Psoas muscle (tissue), 8 donors: Measurements from ENCODE around the gene KCNIP3. TPM values are rescaled to one million over a fixed set of nuclear protein-coding genes. Genes with fewer than 3 reads are reported as not detected.

Source experiments
- ATAC-seq, 4 donors: fragments of 200-7000 bp; cut with Tn5 transposase; one replicate each; pipeline ENCODE4 v1.9.1; 2020; ENCODE audit warnings: moderate library complexity in 3 of 4, mild to moderate bottlenecking in 2 of 4
- DNase-seq, 2 donors: peaks; one replicate each; pipeline ENCODE4 v3.0.0-alpha.2; 2020
- H3K27ac ChIP-seq: fragments of 200-600 bp; one replicate; pipeline ENCODE4 v1.8.0; 2022
- H3K27me3 ChIP-seq, 3 donors: fragments of 200-600 bp in 1 of 3; one replicate each; pipeline versions ENCODE4 v1.6.1 to v1.8.0; 2013 to 2022; ENCODE audit warnings: low read length in 2 of 3, mild to moderate bottlenecking in 2 of 3, moderate library complexity in 1 of 3; ENCODE audit not compliant: insufficient read depth in 3 of 3
- H3K36me3 ChIP-seq, 2 donors: fragments of 200-600 bp in 1 of 2; one replicate each; pipeline versions ENCODE4 v1.6.1 to v1.8.0; 2013 to 2022; ENCODE audit warnings: low read depth in 1 of 2, mild to moderate bottlenecking in 1 of 2, moderate library complexity in 1 of 2; ENCODE audit not compliant: insufficient read depth in 1 of 2
- H3K4me1 ChIP-seq: fragments of 200-600 bp; one replicate; pipeline ENCODE4 v1.8.0; 2022
- H3K4me3 ChIP-seq: fragments of 200-600 bp; one replicate; pipeline ENCODE4 v1.8.0; 2022; ENCODE audit warnings: mild to moderate bottlenecking
- H3K9me3 ChIP-seq: fragments of 200-600 bp; one replicate; pipeline ENCODE4 v1.8.0; 2022
- CTCF ChIP-seq: fragments of 200-600 bp; IDR thresholded peaks from one replicate; pipeline ENCODE4 v1.8.0; 2022; ENCODE audit warnings: antibody characterized with exemption
- WGBS, 3 donors: extraction: QIAGEN DNeasy Blood & Tissue Kit; methylation state at CpG; one replicate each; pipeline versions ENCODE4 v1.1.6 to v1.1.7; 2013; 5-methylcytosine and 5-hydroxymethylcytosine counted together
- intact Hi-C, 2 donors: fragments of 100-400 bp; cut with DNase I; formaldehyde crosslinking; loops; one replicate each; pipeline versions ENCODE4 v1.11.0 to v1.14.2; 2022
- polyA plus RNA-seq, 3 donors: library from polyadenylated mRNA; stranded (reverse); fragments of 200-250 nt; gene quantifications; one replicate each; pipeline ENCODE4 v1.2.3, GENCODE V29; 2013
- total RNA-seq, 4 donors: library from RNA; stranded (reverse); fragmentation: NEBNext Ultra II Directional in 2 of 4; extraction: Animal tissue kit (Norgen Biotek cat#: 25700) in 2 of 4; gene quantifications; one replicate each; pipeline versions ENCODE4 v1.2.1 to v1.2.4, GENCODE V29; 2021 to 2023
- donor health status: healthy with polysubstance abuse.
- donor health status: DM: no; HTN: no; CAD: no; lungs with moderate emphysema.
- donor health status: Bipolar disorder and iron deficiency.
- donor health status: healthy.
- donor health status: DM: yes; HTN: yes; CAD: no.
- donor health status: DM: no; HTN: no; CAD: no.
- donor health status: DM: no; HTN: no; CAD: no.
- donor health status: DM: yes; HTN: yes; CAD: no.

Gene KCNIP3
- total and polyA plus RNA-seq, 7 donors: 0.93 to 2.0 (median 1.3) TPM

GRCh38 chr2:95270541-95271081 is 26.5 kb upstream of the KCNIP3 start:
- Histone ChIP-seq H3K27ac (no peak overlapping the region), H3K4me1 (no peaks in the 10 kb centered on the region), H3K4me3 (no peak overlapping the region), H3K9me3 (no peaks in the 10 kb centered on the region), H3K27me3 (peaks cover 0 to 1% (median 0%) of the 10 kb centered on the region in 3 donors), H3K36me3 (no peaks in the 10 kb centered on the region)
- intact Hi-C loops: no loop called here
- no peak for ATAC-seq
- no peak for DNase-seq
- WGBS, 3 donors: 90 to 93% (median 91%) methylated on average over 8 of the region's 8 CpGs
- no peak for TF ChIP-seq CTCF

DNA sequence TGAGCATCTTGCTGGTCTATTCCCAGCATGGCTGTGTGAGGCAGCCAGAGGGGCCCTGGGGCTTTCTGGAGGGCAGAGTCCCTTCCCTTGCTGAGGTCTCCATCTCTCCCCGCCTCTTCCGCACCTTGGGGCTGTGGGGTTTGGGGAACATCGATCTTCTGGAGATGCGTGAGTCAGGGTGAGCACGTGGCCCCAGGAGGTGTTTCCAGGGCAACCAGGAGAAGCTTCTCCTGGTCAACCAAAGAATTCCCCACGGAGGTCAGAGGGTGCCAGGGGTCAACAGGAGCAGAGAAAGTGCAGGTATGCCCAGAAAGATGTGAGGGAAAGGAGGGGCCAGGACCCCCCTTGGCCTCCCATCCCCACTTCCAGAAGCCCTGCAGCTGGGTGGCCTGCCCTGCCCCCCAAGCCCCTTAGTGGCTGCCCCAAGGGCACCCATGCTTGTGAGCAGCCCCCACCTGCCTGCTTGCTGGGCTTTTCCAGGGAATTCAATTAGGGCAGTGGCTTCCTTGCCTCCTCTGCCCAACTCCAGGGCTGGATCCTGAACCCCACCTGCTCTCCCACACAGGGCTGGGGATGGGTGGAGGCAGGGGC is 25.7 kb upstream of the KCNIP3 start:
- intact Hi-C loops: no loop called here
- Histone ChIP-seq H3K4me1 (no peaks in the 10 kb centered on the region), H3K4me3 (no peak overlapping the region), H3K27ac (no peak overlapping the region), H3K27me3 (peaks cover 0 to 1% (median 0%) of the 10 kb centered on the region in 3 donors), H3K36me3 (no peaks in the 10 kb centered on the region), H3K9me3 (no peaks in the 10 kb centered on the region)
- TF ChIP-seq CTCF: no peak
- DNase-seq (peak in 1 of 2 donors; percentile 15), ATAC-seq (no peak)
- WGBS, 3 donors: 78 to 83% (median 82%) methylated on average over 6 of the region's 6 CpGs

DNA sequence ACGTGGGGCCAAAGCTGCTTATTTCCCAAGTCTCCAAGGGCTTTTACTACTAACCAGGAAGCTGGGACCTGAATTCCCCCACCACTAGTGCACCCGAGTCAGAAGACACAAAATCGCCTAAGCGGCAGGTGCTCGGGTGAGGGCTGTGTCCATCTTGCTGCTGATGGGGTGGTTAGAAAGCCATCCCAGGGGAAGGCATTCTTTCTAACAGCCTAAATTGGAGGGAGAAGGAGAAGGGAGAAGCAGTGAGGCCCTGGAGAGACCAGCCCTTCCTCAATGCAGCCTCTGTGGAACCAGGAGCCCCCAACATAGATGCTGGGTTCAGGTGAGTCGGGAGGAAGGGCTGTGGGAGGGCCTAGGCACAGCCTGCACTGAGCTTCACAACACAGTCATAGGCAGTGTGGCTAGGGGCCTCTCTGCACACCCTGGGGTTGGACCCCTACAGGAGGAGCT is 24.8 kb upstream of the KCNIP3 start:
- 81 to 88% (median 82%) methylated on average over 6 of the region's 6 CpGs for WGBS, 3 donors
- Histone ChIP-seq H3K36me3 (no peaks in the 10 kb centered on the region), H3K9me3 (no peaks in the 10 kb centered on the region), H3K4me1 (no peaks in the 10 kb centered on the region), H3K27me3 (peaks cover 0 to under 1% (median 0%) of the 10 kb centered on the region in 3 donors), H3K4me3 (no peak overlapping the region), H3K27ac (no peak overlapping the region)
- intact Hi-C loops: no loop called here
- no peak for TF ChIP-seq CTCF
- DNase-seq (no peak), ATAC-seq (no peak)

DNA sequence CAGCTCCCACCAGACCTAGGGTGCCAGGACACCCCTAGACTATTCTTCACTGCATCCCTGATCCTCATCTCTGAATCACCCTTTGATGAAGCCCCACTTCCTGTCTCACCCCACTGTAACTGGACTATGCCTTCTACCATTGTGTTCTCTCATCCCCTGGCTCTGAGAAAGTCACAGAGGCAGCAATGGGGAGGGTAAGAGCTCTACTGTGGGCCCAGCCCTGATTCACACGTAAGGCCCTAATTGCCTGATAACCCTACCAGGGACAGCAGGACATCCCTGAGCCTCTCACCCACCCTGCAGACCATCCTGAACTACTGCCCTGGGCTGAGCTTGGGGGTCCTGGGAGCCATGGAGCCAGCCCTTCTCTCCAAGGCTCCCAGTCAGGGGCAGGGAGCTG is 24.4 kb upstream of the KCNIP3 start:
- whole genome bisulfite sequencing, 3 donors: 54 to 83% (median 79%) methylated on average over 1 of the region's 1 CpG
- no peak for TF ChIP-seq CTCF
- Histone ChIP-seq H3K36me3 (no peaks in the 10 kb centered on the region), H3K27ac (no peak overlapping the region), H3K4me3 (no peak overlapping the region), H3K9me3 (no peaks in the 10 kb centered on the region), H3K27me3 (no peaks in the 10 kb centered on the region), H3K4me1 (no peaks in the 10 kb centered on the region)
- DNase-seq: no peak
- intact Hi-C loops: no loop called here
- ATAC-seq: no peak
